Activated T-helper 9 cell treated with anti-CD3 and anti-CD28 coated beads, Interleukin-2, amount 50 U/mL, for 16 hours (primary cell): ENCODE data around the gene NEDD4L.

Experiments used
- DNase-seq: peaks from one replicate; pipeline ENCODE4 v3.0.0-alpha.2; 2020; ENCODE audit warnings: low read depth

Gene NEDD4L

GRCh38 chr18:58183226-58183625 is 139.2 kb downstream of the NEDD4L start:
- no peak for DNase-seq

DNA sequence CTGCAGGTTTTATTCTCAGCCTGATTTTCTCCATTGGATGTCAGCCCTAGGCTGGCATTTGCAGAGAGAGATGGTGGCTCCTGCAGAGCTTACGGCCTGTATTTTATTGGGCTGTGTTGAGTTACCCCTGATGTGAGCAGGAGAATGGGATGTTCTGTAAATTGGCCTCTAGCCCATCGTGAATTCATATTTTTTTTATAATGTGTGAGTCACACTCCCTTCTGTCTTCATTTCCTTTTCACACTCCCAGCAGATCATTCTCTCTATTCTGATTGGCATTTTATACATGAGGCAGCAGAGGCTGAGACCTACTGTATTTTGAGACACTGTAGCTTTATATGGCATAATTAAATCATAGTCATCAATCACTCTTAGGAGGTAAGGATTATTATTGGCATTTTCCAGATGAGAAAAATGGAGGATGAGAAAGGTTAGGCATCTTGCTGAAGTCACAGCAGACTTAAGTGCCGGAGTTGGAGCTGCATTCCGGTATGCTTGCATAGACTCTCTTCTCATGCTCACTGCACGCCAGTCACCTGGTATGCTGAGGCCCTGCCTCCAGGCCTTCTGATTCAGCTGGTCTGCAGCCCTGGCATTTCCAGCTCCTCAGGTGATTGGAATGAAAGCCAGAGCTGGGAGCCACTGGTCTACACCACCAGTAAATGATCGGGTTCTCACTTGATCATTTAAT is 142.4 kb downstream of the NEDD4L start:
- no peak for DNase-seq

DNA sequence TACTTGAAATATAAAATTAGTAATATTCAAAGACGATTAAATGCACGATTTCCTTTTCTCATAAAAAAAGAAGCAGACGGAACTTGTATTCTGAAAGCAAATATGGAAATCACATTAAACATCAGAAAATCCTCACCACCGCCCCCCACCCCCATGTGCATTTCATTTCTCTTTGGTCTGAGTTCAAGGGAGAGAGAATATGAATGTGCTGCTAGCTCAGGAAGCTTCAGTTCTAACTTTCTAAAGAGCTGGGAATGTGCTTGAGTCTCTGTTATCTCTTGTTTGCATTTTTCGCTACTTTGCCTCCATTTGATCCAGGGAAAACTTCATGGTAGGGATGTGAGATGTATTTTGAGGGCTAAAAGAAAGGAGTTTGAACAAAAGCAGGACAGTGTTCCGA is 143.6 kb downstream of the NEDD4L start:
- no peak for DNase-seq

GRCh38 chr18:58188996-58189395 is 145.0 kb downstream of the NEDD4L start:
- DNase-seq, result no peak

GRCh38 chr18:58190842-58191530 is 147.0 kb downstream of the NEDD4L start:
- DNase-seq, result no peak

DNA sequence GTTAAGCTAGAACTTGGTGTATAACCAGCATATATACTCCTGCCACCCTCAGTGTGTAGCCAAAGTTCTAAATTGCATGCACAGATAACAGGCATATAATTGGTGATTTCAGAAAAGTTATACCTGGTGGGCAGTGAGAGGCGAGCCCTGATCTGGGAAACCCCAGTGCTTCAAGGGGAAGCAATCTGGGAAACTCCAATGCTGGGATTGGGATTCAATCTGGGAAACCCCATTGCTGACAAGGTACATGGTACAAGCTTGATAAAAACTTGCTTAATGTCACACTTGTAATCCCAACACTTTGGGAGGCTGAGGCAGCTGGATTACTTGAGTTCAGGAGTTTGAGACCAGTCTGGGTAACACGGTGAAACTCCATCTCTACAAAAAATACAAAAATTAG is 147.6 kb downstream of the NEDD4L start:
- no peak for DNase-seq

- no peak for DNase-seq
These were observed 148.5 kb downstream of the NEDD4L start for GRCh38 chr18:58192519-58192918.

- DNase-seq, result no peak
These were observed 150.0 kb downstream of the NEDD4L start for GRCh38 chr18:58194028-58194427.

- no peak for DNase-seq
These were observed 151.3 kb downstream of the NEDD4L start for GRCh38 chr18:58195278-58195765.

DNA sequence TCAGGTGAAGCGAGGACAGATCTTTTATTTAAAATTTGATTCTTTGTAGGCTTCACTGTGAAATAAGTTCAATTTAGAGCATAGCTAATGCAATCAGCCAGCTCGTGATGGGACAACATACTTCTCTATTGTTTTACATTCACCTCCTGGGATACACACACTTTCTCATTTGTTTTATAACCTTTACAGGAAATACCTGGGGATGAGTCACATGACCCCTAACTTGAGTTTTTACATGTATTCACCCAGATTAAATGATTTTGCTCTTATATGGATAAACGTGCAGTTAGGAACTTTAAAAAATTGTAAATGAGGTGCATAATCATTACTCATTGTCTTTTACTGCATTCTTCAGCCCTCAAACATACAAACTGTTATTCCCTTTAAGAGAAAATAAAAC is 152.1 kb downstream of the NEDD4L start:
- no peak for DNase-seq

GRCh38 chr18:58196881-58197872 is 153.2 kb downstream of the NEDD4L start:
- DNase-seq, result no peak

- no peak for DNase-seq
These were observed 157.2 kb downstream of the NEDD4L start for GRCh38 chr18:58201268-58201667.

DNA sequence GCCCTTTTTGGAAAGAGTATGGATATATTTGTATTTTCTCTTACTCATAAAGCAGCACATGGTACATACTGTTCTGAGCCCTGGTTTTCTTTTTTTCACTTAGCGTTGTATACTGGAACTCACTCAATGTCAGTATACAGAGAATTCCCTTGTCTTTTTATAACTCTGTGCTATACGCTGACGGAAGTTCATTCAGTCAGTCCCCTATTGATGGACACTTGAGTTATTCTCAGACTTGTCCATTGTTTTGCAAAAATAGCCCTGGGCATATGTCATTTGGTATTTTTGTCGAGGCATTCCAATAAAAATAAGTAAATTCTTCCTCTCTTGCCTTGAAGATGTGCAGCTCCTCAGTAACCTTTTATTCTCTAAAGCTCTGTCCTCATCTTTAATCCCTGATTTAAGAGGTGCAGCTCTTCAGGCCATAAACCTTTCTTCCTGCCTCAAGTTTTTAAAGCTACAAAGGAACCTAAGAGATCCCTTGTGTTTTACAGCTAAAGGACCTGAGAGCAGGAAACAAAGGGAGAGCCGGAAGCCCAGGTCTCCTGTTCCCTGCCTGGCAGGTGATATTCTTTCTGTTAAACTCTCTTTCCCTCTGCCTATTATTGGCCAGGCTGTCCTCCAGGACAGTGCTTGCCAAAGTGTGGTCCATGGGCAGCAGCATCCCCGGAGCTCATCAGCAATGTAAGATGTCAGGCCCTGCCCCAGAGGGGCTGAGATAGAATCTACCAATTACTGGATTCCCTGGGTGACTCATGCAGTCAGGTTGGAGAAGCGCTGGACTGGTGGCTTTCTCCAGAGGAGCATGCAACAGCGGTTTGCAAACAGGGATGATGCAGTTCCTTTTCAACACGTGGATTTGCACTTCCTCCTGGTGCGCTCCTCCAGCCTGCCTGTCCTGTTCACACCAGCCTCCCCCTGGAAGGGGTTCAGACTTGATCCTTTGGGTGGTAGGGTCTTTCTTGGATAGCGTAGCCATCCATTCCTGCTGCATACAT is 158.0 kb downstream of the NEDD4L start:
- no peak for DNase-seq

DNA sequence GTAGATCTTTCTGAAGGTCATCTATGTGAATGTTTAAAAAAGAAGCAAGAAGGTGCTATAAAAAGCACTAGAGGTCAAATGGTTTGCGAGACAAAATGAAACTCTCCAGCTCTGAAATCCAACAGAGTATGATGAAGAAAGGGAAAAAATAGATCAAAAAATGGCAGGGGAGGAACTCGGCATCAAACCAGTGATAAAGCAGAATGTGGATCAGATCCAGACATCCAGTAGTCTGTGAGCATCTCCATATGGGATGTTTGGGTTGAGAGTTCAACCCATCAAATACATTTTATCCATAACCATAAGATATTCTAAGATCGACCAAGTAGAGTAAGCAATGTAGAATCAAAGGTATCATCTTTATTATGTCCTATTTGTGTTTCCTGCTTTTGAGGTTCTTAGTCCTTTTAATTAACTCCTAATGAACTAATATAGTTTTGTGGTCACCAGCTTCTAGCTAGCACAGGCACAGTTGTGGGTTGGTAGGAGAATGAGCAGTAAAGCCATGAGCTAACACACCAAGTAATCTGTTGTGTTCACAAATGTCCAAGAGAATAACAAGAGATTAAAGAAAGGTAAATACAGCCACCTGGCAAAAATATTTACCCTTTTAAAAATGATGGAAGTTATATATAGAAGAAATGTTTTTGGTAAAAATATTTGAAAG is 160.9 kb downstream of the NEDD4L start:
- no peak for DNase-seq

GRCh38 chr18:58205443-58206160 is 161.6 kb downstream of the NEDD4L start:
- DNase-seq, result no peak

- no peak for DNase-seq
These were observed 163.6 kb downstream of the NEDD4L start for GRCh38 chr18:58207520-58208152.

DNA sequence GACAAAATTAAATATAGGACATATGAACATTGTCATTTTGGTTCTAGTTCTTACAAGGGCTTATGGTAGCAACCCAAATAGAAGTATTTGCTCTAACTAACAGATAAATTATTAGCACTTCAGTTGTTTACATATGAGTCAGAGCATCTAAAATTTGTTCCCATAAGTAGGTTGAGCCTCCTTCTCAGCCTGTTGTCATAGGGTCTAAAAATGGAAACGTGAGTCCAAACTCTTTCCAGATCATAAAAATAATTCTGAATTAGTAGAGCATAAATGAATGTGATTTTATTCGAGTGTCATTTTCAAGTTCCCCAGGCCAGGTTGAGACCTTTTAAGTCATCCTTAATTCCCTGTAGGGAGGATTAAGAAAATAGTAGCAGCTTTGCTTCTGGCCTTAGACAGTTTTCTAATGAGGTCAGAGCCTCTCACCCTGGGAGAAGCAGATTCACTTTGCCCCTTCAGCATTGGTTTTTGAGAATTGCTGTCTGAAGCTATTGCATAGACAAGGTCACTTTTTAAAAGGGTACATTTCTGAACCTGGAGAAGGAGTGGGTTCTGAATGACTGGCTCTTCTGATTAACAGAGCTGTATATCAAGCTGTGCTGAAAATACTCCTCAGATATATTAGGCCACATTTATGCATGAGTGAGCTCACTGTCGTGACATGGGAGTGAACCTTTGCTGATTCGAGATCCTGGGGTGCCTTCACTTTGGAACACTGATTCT is 164.3 kb downstream of the NEDD4L start:
- no peak for DNase-seq

- no peak for DNase-seq
These were observed 165.3 kb downstream of the NEDD4L start for GRCh38 chr18:58209326-58209725.

DNA sequence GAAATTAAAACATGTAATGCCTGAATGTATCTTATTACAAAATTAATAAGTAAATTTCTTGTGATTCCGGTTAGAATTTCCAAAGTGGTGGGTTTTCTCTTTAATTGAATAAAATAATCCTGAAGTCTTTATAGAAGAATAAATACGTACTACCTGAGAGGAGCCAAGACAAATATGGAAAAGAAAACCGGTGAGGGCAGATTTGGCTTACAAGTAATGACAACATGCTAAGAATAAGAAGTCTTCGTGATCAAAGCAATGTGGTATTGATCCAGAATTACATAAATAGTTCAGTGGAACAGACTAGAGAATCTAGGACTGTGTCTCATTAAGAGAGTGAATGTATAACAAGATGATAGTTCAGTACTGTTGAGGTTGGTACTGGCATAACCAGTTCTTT is 167.5 kb downstream of the NEDD4L start:
- DNase-seq, result no peak
